Endodermal cell (in vitro differentiated cells): ENCODE measurements around the gene OTUD7B. TPM values are rescaled to one million over a fixed set of nuclear protein-coding genes. Genes with fewer than 3 reads are reported as not detected.

Source experiments
- DNase-seq: peaks from one replicate; pipeline ENCODE4 v3.0.0-alpha.2; 2017
- H3K27ac ChIP-seq: 2 replicates; pipeline ENCODE4 v1.5.1; 2013; ENCODE audit warnings: mild to moderate bottlenecking, low read depth, low read length, moderate library complexity
- H3K27me3 ChIP-seq: 2 replicates; pipeline ENCODE4 v1.6.1; 2013; ENCODE audit warnings: mild to moderate bottlenecking, low read length, moderate library complexity; ENCODE audit not compliant: insufficient read depth, control insufficient read depth, poor library complexity, severe bottlenecking
- H3K36me3 ChIP-seq: 2 replicates; pipeline ENCODE4 v1.7.0; 2013; ENCODE audit warnings: mild to moderate bottlenecking, low read length, moderate library complexity; ENCODE audit not compliant: control insufficient read depth, insufficient read depth
- H3K4me1 ChIP-seq: one replicate; pipeline ENCODE4 v1.7.0; 2013; ENCODE audit warnings: low read length; ENCODE audit not compliant: control insufficient read depth, insufficient read depth
- H3K4me3 ChIP-seq: 2 replicates; pipeline ENCODE4 v1.5.1; 2013; ENCODE audit warnings: mild to moderate bottlenecking, low read length, moderate library complexity
- H3K9ac ChIP-seq: 2 replicates; pipeline ENCODE4 v1.6.1; 2013; ENCODE audit warnings: mild to moderate bottlenecking, low read length, moderate library complexity; ENCODE audit not compliant: poor library complexity, severe bottlenecking; ENCODE audit errors: extremely low read depth
- H3K9me3 ChIP-seq: 2 replicates; pipeline ENCODE4 v1.6.1; 2013; ENCODE audit warnings: mild to moderate bottlenecking, low read length, moderate library complexity; ENCODE audit not compliant: control insufficient read depth
- H3K27ac Mint-ChIP-seq: 2 replicates; pipeline ENCODE4 v1.8.0; 2020; ENCODE audit warnings: mixed read lengths
- H3K27me3 Mint-ChIP-seq: 2 replicates; pipeline ENCODE4 v1.8.0; 2021; ENCODE audit warnings: mild to moderate bottlenecking, mixed read lengths; ENCODE audit not compliant: insufficient read depth
- H3K36me3 Mint-ChIP-seq: 2 replicates; pipeline ENCODE4 v1.8.0; 2020; ENCODE audit warnings: low read depth, mixed read lengths
- H3K4me1 Mint-ChIP-seq: 2 replicates; pipeline ENCODE4 v1.8.0; 2020; ENCODE audit warnings: mixed read lengths
- H3K4me3 Mint-ChIP-seq: 2 replicates; pipeline ENCODE4 v1.8.0; 2020; ENCODE audit warnings: mild to moderate bottlenecking, moderate library complexity, mixed read lengths
- H3K9me3 Mint-ChIP-seq: 2 replicates; pipeline ENCODE4 v1.8.0; 2020; ENCODE audit warnings: mild to moderate bottlenecking, mixed read lengths
- WGBS, 2 experiments: methylation state at CpG; one replicate each; pipeline versions ENCODE4 v1.1.5 to v1.1.7; 2013; ENCODE audit warnings: missing lambda C conversion rate in 2 of 2, mixed read lengths in 1 of 2; ENCODE audit not compliant: insufficient coverage in 1 of 2, insufficient read length in 1 of 2; 5-methylcytosine and 5-hydroxymethylcytosine counted together
- total RNA-seq, 2 donors: library from RNA; stranded (reverse); fragmentation: NEBNext Ultra II Directional in 1 of 2; extraction: Animal tissue kit (Norgen Biotek cat#: 25700) in 1 of 2; gene quantifications; 2 replicates in 1 of 2; 3 replicates in 1 of 2; pipeline ENCODE4 v1.2.1, GENCODE V29; 2021
- TF ChIP-seq, protein P1 (sequence below): fragments of 200-600 bp; sonication (generic); conservative IDR thresholded peaks from 2 replicates; pipeline ENCODE4 v1.5.0; 2021; ENCODE audit warnings: antibody characterized with exemption, mild to moderate bottlenecking

The OTUD7B gene
- total RNA-seq, 2 donors from 2014 or later = 26.6 to 31.1 TPM

DNA sequence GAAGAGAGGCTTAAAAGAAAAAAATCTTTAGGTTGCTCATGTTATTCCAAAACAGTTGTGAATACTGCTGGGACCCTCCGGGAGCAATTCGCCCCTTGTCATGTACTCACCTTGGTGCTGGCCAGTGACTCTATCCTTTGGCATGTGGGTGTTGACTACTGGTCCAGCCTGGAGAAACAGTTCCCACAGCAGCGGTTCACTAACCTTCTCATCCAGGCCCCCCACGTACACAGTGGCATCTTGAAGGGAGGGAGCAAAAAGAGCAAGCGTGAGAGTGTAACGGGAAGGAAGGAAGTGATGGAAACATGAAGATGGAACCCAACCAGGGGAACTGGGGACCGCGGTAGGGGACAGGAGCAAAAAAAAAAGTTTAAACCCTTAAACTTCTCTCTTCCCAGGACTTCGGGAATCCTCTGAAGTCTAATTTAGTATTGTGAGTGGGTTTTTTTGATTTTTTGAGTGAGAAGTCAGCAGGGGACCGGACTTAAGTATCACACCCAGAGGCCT, 83.4 kb downstream of the OTUD7B start:
- Mint-ChIP-seq H3K27me3 (peaks cover 4% of the 10 kb centered on the region), H3K9me3 (no peaks in the 10 kb centered on the region), H3K4me1 (peaks cover 19% of the 10 kb centered on the region), H3K4me3 (peak overlapping the region; percentile 86), H3K36me3 (peaks cover 43% of the 10 kb centered on the region), H3K27ac (peak overlapping the region; percentile 99)
- Histone ChIP-seq H3K36me3 (peaks cover 46% of the 10 kb centered on the region), H3K4me1 (peaks cover 6% of the 10 kb centered on the region), H3K9ac (peak overlapping the region; percentile 99), H3K27ac (no peak overlapping the region), H3K9me3 (no peaks in the 10 kb centered on the region), H3K4me3 (peak overlapping the region; percentile 99), H3K27me3 (no peaks in the 10 kb centered on the region)
- no peak for DNase-seq
- 2 to 4% methylated on average over 4 to 10 of the region's 10 CpGs for WGBS, 2 experiments
- TF ChIP-seq, protein P1, sequence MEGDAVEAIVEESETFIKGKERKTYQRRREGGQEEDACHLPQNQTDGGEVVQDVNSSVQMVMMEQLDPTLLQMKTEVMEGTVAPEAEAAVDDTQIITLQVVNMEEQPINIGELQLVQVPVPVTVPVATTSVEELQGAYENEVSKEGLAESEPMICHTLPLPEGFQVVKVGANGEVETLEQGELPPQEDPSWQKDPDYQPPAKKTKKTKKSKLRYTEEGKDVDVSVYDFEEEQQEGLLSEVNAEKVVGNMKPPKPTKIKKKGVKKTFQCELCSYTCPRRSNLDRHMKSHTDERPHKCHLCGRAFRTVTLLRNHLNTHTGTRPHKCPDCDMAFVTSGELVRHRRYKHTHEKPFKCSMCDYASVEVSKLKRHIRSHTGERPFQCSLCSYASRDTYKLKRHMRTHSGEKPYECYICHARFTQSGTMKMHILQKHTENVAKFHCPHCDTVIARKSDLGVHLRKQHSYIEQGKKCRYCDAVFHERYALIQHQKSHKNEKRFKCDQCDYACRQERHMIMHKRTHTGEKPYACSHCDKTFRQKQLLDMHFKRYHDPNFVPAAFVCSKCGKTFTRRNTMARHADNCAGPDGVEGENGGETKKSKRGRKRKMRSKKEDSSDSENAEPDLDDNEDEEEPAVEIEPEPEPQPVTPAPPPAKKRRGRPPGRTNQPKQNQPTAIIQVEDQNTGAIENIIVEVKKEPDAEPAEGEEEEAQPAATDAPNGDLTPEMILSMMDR = no peak

DNA sequence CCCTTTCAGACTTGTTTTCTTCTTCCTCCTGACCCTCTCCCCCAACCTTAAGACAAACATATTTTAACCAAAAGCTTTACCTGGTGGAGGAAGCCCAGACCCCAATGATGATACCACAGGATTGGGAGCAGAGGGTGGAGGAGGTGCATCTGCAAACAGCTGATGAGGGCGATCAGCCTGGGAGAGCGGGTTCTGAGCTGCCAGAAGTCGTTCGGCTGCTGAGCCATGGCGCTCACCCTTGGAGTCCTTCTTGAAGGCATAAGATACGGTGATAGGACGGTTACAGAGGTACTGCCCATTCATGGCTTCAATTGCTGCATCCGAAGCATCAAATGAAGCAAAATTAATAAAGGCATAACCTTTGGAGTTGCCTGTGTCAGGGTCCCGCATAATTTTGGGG, 84.2 kb downstream of the OTUD7B start:
- peak overlapping the region; percentile 99 for H3K4me3 ChIP-seq
- no peak overlapping the region for H3K27ac ChIP-seq
- H3K9me3 ChIP-seq = no peaks in the 10 kb centered on the region
- Mint-ChIP-seq H3K9me3 (no peaks in the 10 kb centered on the region), H3K27me3 (no peaks in the 10 kb centered on the region), H3K27ac (peak overlapping the region; percentile 69), H3K36me3 (peaks cover 43% of the 10 kb centered on the region), H3K4me1 (peaks cover 19% of the 10 kb centered on the region), H3K4me3 (peak overlapping the region; percentile 86)
- H3K36me3 ChIP-seq = peaks cover 46% of the 10 kb centered on the region
- peaks cover 6% of the 10 kb centered on the region for H3K4me1 ChIP-seq
- H3K27me3 ChIP-seq = no peaks in the 10 kb centered on the region
- TF ChIP-seq, protein P1 = no peak
- H3K9ac ChIP-seq = no peak overlapping the region
- DNase-seq = no peak
- WGBS, 2 experiments = 95 to 97% methylated on average over 9 of the region's 9 CpGs

DNA sequence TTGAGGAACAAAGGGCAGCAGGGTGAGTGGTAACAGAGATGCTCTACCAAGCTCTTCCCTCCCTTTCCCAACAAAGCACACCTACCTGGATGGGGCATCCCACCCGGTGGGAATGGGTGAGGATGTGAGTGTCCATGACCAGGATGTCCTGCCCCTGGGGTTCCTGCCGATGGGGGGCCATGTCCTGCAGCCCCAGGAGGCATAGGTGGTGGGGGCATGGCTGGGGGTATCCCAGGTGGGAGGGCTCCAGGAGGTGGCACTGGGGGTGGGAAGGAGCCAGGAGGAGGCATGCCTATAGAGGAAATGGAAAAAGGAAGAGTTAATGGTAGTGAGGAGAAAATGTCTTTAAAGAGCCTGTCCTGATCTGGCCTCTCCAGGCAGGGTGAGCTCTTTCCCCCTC, 84.8 kb downstream of the OTUD7B start:
- Histone ChIP-seq H3K4me3 (peak overlapping the region; percentile 99), H3K9ac (no peak overlapping the region), H3K27ac (no peak overlapping the region), H3K36me3 (peaks cover 46% of the 10 kb centered on the region), H3K27me3 (no peaks in the 10 kb centered on the region), H3K9me3 (no peaks in the 10 kb centered on the region), H3K4me1 (peaks cover 6% of the 10 kb centered on the region)
- Mint-ChIP-seq H3K36me3 (peaks cover 43% of the 10 kb centered on the region), H3K9me3 (no peaks in the 10 kb centered on the region), H3K4me1 (peaks cover 19% of the 10 kb centered on the region), H3K27ac (no peak overlapping the region), H3K4me3 (peak overlapping the region; percentile 86), H3K27me3 (no peaks in the 10 kb centered on the region)
- DNase-seq = no peak
- TF ChIP-seq, protein P1 = no peak
- WGBS, 2 experiments = 86% methylated on average over 2 of the region's 2 CpGs; no CpG with 5 or more reads in 1 of the 2 experiments
